Vagina (tissue), 2 donors: ENCODE results near the gene HOXB3.

ENCODE experiments used
- POLR2A ChIP-seq, 2 donors: fragments of 450-650 bp; IDR thresholded peaks; one replicate each; pipeline ENCODE4 v1.6.1; 2017; ENCODE audit warnings: antibody characterized with exemption in 2 of 2, mild to moderate bottlenecking in 2 of 2, moderate library complexity in 2 of 2
- POLR2AphosphoS5 ChIP-seq, 2 donors: sonication (generic); formaldehyde crosslinking; IDR thresholded peaks; one replicate each; pipeline ENCODE4 v1.9.0; 2017; ENCODE audit warnings: antibody characterized with exemption in 2 of 2, mild to moderate bottlenecking in 2 of 2, low read depth in 1 of 2; ENCODE audit not compliant: insufficient read depth in 1 of 2
- TF ChIP-seq, protein P1 (sequence below), 3 experiments: fragments of 450-650 bp in 2 of 3; fragments of 200-600 bp in 1 of 3; sonication (generic) in 1 of 3; IDR thresholded peaks; one replicate each; pipeline ENCODE4 v1.5.1; 2017 to 2019; ENCODE audit warnings: antibody characterized with exemption in 3 of 3, mild to moderate bottlenecking in 2 of 3, moderate library complexity in 2 of 3

DNA sequence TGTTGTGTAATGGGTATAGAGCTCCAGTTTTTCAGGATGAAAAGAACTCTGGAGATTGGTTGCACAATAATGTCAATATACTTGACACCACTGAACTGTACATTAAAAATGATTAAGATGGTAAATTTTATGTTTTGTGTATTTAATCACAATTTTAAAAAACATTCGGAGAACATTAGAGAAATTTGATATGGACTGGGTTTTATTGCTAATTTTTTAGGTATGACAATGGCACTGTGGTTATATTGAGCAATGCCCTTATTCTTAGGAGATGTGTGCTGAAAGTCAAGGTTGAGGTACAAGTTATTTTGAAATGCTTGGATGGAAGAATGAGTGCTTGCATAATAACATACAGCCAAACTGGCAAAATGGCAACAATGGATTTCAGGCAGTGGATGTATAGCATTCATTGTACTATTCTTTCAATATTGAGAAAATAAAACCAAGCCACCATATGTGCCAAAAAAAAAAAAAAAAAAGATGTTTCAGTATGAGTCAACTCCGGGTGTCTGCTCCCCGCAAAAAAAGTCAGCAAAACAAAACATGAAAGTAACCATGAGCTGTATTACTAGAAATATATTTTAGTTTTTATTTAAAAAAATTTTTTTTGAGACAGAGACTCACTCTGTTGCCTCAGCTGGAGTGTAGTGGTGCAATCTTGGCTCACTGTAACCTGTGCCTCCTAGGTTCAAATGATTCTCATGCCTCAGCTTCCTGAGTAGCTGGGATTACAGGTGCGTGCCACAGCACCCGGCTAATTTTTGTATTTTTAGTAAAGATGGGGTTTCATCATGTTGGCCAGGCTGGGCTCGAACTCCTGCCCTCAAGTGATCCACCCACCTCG, 79.1 kb downstream of the HOXB3 start:
- TF ChIP-seq, protein P1, sequence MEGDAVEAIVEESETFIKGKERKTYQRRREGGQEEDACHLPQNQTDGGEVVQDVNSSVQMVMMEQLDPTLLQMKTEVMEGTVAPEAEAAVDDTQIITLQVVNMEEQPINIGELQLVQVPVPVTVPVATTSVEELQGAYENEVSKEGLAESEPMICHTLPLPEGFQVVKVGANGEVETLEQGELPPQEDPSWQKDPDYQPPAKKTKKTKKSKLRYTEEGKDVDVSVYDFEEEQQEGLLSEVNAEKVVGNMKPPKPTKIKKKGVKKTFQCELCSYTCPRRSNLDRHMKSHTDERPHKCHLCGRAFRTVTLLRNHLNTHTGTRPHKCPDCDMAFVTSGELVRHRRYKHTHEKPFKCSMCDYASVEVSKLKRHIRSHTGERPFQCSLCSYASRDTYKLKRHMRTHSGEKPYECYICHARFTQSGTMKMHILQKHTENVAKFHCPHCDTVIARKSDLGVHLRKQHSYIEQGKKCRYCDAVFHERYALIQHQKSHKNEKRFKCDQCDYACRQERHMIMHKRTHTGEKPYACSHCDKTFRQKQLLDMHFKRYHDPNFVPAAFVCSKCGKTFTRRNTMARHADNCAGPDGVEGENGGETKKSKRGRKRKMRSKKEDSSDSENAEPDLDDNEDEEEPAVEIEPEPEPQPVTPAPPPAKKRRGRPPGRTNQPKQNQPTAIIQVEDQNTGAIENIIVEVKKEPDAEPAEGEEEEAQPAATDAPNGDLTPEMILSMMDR (IDR thresholded peaks at IDR 0.05) = no peak
- no peak for TF ChIP-seq POLR2AphosphoS5 (IDR thresholded peaks at IDR 0.05; ENCODE audit: insufficient read depth in 1 of 2, low read depth in 1 of 2)
- no peak for TF ChIP-seq POLR2A (IDR thresholded peaks at IDR 0.05)
